Astrocyte (in vitro differentiated cells and primary cell): Measurements from ENCODE around the gene ZNF17. TPM values are rescaled to one million over a fixed set of nuclear protein-coding genes. Genes with fewer than 3 reads are reported as not detected.

ENCODE experiments used
- DNase-seq: peaks from one replicate; pipeline ENCODE4 v3.0.0-alpha.2; 2010; ENCODE audit warnings: low read depth
- FAIRE-seq: peaks from 2 replicates; lab custom pipeline; 2011; peaks lifted over from hg19 to GRCh38; lab: Jason Lieb, UNC
- H2AFZ ChIP-seq: 2 replicates; pipeline ENCODE4 v1.6.0; 2012; ENCODE audit warnings: low read depth, low read length, inconsistent platforms
- H3K27ac ChIP-seq: 2 replicates; pipeline ENCODE4 v1.5.1; 2011; ENCODE audit warnings: low read depth, low read length, inconsistent platforms
- H3K27me3 ChIP-seq: 2 replicates; pipeline ENCODE4 v1.6.0; 2011; ENCODE audit warnings: low read length, inconsistent platforms; ENCODE audit not compliant: insufficient read depth
- H3K36me3 ChIP-seq: 2 replicates; pipeline ENCODE4 v1.5.1; 2011; ENCODE audit warnings: low read length, inconsistent platforms; ENCODE audit not compliant: insufficient read depth
- H3K4me1 ChIP-seq: 2 replicates; pipeline ENCODE4 v1.5.1; 2011; ENCODE audit warnings: low read length, inconsistent platforms; ENCODE audit not compliant: insufficient read depth
- H3K4me2 ChIP-seq: 2 replicates; pipeline ENCODE4 v1.6.0; 2012; ENCODE audit warnings: low read length, inconsistent platforms
- H3K4me3 ChIP-seq: 2 replicates; pipeline ENCODE4 v1.5.1; 2011; ENCODE audit warnings: low read depth, mild to moderate bottlenecking, low read length, inconsistent platforms; ENCODE audit not compliant: insufficient read depth
- H3K79me2 ChIP-seq: 2 replicates; pipeline ENCODE4 v1.6.0; 2012; ENCODE audit warnings: mild to moderate bottlenecking, low read length, inconsistent platforms; ENCODE audit not compliant: insufficient read depth
- H3K9ac ChIP-seq: 2 replicates; pipeline ENCODE4 v1.6.0; 2012; ENCODE audit warnings: mild to moderate bottlenecking, low read length, inconsistent platforms
- H3K9me3 ChIP-seq: 2 replicates; pipeline ENCODE4 v1.5.1; 2012; ENCODE audit warnings: low read depth, mild to moderate bottlenecking, low read length, inconsistent platforms; ENCODE audit not compliant: insufficient read depth
- H4K20me1 ChIP-seq: 2 replicates; pipeline ENCODE4 v1.6.0; 2012; ENCODE audit warnings: low read length, inconsistent platforms; ENCODE audit not compliant: insufficient read depth
- H3K27ac Mint-ChIP-seq: one replicate; pipeline ENCODE4 v1.8.0; 2021; ENCODE audit warnings: mild to moderate bottlenecking, mixed read lengths; ENCODE audit not compliant: unreplicated experiment
- H3K27me3 Mint-ChIP-seq: one replicate; pipeline ENCODE4 v1.8.0; 2021; ENCODE audit warnings: low read depth, mixed read lengths; ENCODE audit not compliant: unreplicated experiment
- H3K36me3 Mint-ChIP-seq: one replicate; pipeline ENCODE4 v1.8.0; 2021; ENCODE audit warnings: low read depth, mixed read lengths; ENCODE audit not compliant: unreplicated experiment
- H3K4me1 Mint-ChIP-seq: one replicate; pipeline ENCODE4 v1.8.0; 2021; ENCODE audit warnings: low read depth, mixed read lengths; ENCODE audit not compliant: unreplicated experiment
- H3K4me3 Mint-ChIP-seq: one replicate; pipeline ENCODE4 v1.8.0; 2021; ENCODE audit warnings: mild to moderate bottlenecking, moderate library complexity, mixed read lengths; ENCODE audit not compliant: unreplicated experiment
- H3K9me3 Mint-ChIP-seq: one replicate; pipeline ENCODE4 v1.8.0; 2021; ENCODE audit warnings: mild to moderate bottlenecking, mixed read lengths; ENCODE audit not compliant: unreplicated experiment
- EZH2 ChIP-seq: IDR thresholded peaks from 2 replicates; pipeline ENCODE4 v1.6.1; 2012; ENCODE audit warnings: mild to moderate bottlenecking, low read length, inconsistent platforms; ENCODE audit not compliant: insufficient read depth
- total RNA-seq: library from RNA; stranded (reverse); gene quantifications from 2 replicates; pipeline ENCODE4 v1.2.1, GENCODE V29; 2021
- TF ChIP-seq, protein P1 (sequence below): IDR thresholded peaks from 2 replicates; pipeline ENCODE4 v1.5.1; 2011; ENCODE audit warnings: low read depth, mild to moderate bottlenecking, inconsistent platforms, low read length, moderate library complexity; ENCODE audit not compliant: insufficient read depth

ZNF17 gene
- total RNA-seq, 1 donor from 2014 or later, result 11.6 TPM

DNA sequence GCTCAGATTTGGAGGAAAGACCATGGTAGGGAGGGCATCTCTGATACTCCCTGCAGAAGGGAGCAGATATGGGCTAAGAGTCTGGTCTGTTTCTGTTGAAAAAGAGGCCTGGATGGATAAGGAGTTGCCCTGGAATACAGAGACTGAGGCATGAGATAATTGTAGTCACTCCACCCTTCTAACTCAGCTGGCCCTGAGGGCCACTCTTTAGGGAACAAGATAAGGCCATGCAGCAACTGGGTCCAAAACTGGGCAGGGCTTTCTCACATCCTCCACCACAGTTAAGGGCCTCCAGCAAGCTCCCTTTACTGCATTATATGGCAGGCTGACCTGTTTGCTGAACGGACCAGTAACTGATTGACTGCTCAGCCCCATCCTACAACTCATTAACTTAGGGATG lies 25.5 kb downstream of the ZNF17 start:
- peaks cover 2% of the 10 kb centered on the region for H3K9me3 Mint-ChIP-seq
- H3K9me3 ChIP-seq, result peaks cover 21% of the 10 kb centered on the region
- peaks cover 55% of the 10 kb centered on the region for H3K79me2 ChIP-seq
- DNase-seq (no peak), FAIRE-seq (no peak)
- H3K27ac ChIP-seq, result no peak overlapping the region
- H3K4me1 ChIP-seq, result peaks cover 3% of the 10 kb centered on the region
- TF ChIP-seq, protein P1, sequence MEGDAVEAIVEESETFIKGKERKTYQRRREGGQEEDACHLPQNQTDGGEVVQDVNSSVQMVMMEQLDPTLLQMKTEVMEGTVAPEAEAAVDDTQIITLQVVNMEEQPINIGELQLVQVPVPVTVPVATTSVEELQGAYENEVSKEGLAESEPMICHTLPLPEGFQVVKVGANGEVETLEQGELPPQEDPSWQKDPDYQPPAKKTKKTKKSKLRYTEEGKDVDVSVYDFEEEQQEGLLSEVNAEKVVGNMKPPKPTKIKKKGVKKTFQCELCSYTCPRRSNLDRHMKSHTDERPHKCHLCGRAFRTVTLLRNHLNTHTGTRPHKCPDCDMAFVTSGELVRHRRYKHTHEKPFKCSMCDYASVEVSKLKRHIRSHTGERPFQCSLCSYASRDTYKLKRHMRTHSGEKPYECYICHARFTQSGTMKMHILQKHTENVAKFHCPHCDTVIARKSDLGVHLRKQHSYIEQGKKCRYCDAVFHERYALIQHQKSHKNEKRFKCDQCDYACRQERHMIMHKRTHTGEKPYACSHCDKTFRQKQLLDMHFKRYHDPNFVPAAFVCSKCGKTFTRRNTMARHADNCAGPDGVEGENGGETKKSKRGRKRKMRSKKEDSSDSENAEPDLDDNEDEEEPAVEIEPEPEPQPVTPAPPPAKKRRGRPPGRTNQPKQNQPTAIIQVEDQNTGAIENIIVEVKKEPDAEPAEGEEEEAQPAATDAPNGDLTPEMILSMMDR, result no peak
- no peak for TF ChIP-seq EZH2
- H3K27me3 ChIP-seq, result no peaks in the 10 kb centered on the region
- H3K36me3 Mint-ChIP-seq, result peaks cover 15% of the 10 kb centered on the region
- H3K27ac Mint-ChIP-seq, result peak overlapping the region; percentile 75
- peak overlapping the region; percentile 95 for H3K4me3 Mint-ChIP-seq
- no peaks in the 10 kb centered on the region for H4K20me1 ChIP-seq
- H3K36me3 ChIP-seq, result no peaks in the 10 kb centered on the region
- H3K27me3 Mint-ChIP-seq, result no peaks in the 10 kb centered on the region
- H3K4me2 ChIP-seq, result peak overlapping the region; percentile 94
- H3K4me1 Mint-ChIP-seq, result peaks cover 7% of the 10 kb centered on the region
- H3K4me3 ChIP-seq, result peak overlapping the region; percentile 92
- H2AFZ ChIP-seq, result no peak overlapping the region
- H3K9ac ChIP-seq, result peak overlapping the region; percentile 84

DNA sequence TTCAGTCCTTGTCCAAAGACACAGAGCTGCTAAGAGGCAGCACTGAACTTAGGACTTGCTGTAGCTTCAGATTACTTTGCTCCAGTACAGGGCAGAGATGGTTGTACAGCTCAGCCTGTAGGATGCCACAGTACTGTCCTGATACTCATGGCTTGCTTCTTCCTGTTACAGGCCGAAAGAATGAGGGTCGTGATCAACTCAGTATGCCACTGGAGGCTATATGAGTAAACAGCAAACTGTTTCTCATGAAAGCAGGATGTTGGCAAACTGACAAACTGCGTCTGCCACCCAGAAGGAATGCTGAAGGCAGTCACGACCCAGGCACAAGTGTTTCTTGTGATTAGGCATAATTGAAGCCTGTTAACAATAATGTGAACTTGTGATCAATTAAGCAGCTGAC lies 27.0 kb downstream of the ZNF17 start:
- peaks cover 69% of the 10 kb centered on the region for H3K79me2 ChIP-seq
- peaks cover 33% of the 10 kb centered on the region for H3K9me3 ChIP-seq
- TF ChIP-seq, protein P1, result no peak
- no peak for TF ChIP-seq EZH2
- H3K27me3 ChIP-seq, result no peaks in the 10 kb centered on the region
- no peak overlapping the region for H3K4me2 ChIP-seq
- Mint-ChIP-seq H3K4me1 (peaks cover 7% of the 10 kb centered on the region), H3K36me3 (peaks cover 20% of the 10 kb centered on the region), H3K27ac (no peak overlapping the region), H3K9me3 (peaks cover 3% of the 10 kb centered on the region), H3K4me3 (no peak overlapping the region), H3K27me3 (no peaks in the 10 kb centered on the region)
- peaks cover under 1% of the 10 kb centered on the region for H3K36me3 ChIP-seq
- H4K20me1 ChIP-seq, result no peaks in the 10 kb centered on the region
- no peak overlapping the region for H3K4me3 ChIP-seq
- H2AFZ ChIP-seq, result no peak overlapping the region
- DNase-seq, result no peak
- no peak for FAIRE-seq
- H3K9ac ChIP-seq, result no peak overlapping the region
- no peak overlapping the region for H3K27ac ChIP-seq
- H3K4me1 ChIP-seq, result peaks cover 3% of the 10 kb centered on the region

DNA sequence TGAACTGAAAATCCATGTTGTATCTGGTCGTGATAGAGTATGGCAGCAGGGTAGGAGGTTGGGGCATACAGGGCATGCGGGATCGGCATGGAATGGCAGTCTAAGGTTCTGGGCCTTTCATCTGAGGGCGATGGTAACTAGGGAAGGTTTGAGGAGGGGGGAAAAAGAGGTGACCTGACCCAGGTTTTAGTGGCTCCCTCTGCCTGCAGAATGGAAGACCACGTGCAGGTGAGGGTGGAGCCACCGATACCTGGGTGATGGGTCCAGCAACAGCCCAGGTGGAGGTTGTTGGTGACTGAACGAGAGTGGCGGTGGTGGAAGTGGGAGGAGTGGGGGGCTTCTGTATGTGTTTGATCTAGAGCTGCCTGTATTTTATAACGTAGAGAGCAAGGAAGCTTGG lies 28.0 kb downstream of the ZNF17 start:
- Mint-ChIP-seq H3K27me3 (no peaks in the 10 kb centered on the region), H3K9me3 (peaks cover 11% of the 10 kb centered on the region), H3K27ac (peak overlapping the region; percentile 8), H3K4me1 (peaks cover 7% of the 10 kb centered on the region), H3K36me3 (peaks cover 29% of the 10 kb centered on the region), H3K4me3 (no peak overlapping the region)
- FAIRE-seq, result no peak
- Histone ChIP-seq H3K4me1 (peaks cover 3% of the 10 kb centered on the region), H3K9ac (no peak overlapping the region), H3K4me3 (no peak overlapping the region), H2AFZ (no peak overlapping the region), H3K27me3 (no peaks in the 10 kb centered on the region), H3K9me3 (peaks cover 39% of the 10 kb centered on the region), H3K4me2 (no peak overlapping the region), H4K20me1 (no peaks in the 10 kb centered on the region), H3K79me2 (peaks cover 74% of the 10 kb centered on the region), H3K27ac (no peak overlapping the region), H3K36me3 (peaks cover 9% of the 10 kb centered on the region)
- no peak for TF ChIP-seq EZH2
- TF ChIP-seq, protein P1, result no peak
- DNase-seq, result no peak
